Activated naive CD4-positive, alpha-beta T cell treated with anti-CD3 and anti-CD28 coated beads, Interleukin-2, amount 10 ng/mL, durations not matched to agents 7 days and 5 days (primary cell): Measurements from ENCODE around the gene SCAI.
A peak's percentile ranks its signal among the peaks of the same experiment; 100 is the strongest.
"Not testable (repeated sequence)": the region's sequence is repeated elsewhere in the genome, so short reads cannot be mapped to it uniquely, and the experiment has no call there.

ENCODE experiments used
- CTCF ChIA-PET: fragments of 350-600 bp; sonication (Branson Sonifier 250); formaldehyde crosslinking; loops from one replicate; lab custom pipeline; 2021; ENCODE audit warnings: antibody characterized with exemption; lab: Charles Lee
- DNase-seq: peaks from one replicate; pipeline ENCODE4 v3.0.0-alpha.2; 2020
- H3K27ac Mint-ChIP-seq: one replicate; pipeline ENCODE4 v1.8.0; 2021; ENCODE audit warnings: mild to moderate bottlenecking, moderate library complexity, mixed read lengths
- H3K27me3 Mint-ChIP-seq: one replicate; pipeline ENCODE4 v1.8.0; 2021; ENCODE audit warnings: mild to moderate bottlenecking, mixed read lengths
- H3K36me3 Mint-ChIP-seq: one replicate; pipeline ENCODE4 v1.8.0; 2021; ENCODE audit warnings: mixed read lengths
- H3K4me1 Mint-ChIP-seq: one replicate; pipeline ENCODE4 v1.8.0; 2021; ENCODE audit warnings: mixed read lengths
- H3K4me3 Mint-ChIP-seq: one replicate; pipeline ENCODE4 v1.8.0; 2021; ENCODE audit warnings: mild to moderate bottlenecking, moderate library complexity, mixed read lengths
- H3K9me3 Mint-ChIP-seq: one replicate; pipeline ENCODE4 v1.8.0; 2021; ENCODE audit warnings: mixed read lengths

The SCAI gene

DNA sequence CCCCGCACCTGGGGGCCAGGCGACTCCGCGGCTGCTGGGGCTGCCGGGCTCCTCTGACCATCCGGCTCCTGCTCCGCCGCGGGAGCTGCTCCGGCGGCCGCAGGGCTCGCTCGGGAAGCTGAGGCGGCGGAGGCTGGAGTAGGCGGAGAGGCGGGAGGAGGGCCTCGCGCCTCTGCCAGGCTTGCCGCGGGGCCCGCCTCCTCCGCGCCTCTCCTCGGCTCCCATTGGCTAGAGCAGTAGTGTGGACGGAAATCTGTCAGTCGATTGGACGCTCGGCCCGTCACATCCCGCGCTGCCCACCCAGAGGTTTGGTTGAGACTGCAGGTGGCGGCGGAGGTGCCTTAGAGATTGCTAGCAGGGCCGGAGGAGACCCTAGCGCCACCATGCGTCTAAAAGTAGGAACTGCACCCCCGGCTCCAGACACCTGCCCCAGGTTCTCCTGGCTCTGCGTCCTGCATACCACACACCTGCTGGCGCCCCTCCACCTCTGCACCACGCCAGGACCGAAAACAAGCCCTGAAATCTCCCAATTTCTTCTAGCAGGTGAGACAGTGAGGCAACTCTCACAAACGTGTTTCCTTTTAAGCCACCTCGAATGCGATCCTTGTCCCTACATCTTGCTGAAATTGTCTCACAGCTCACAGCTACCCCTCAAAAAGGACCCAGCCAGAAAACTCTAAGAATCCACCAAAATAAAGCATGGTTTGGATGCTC is at the start of gene SCAI:
Gene SCAI, minus strand, starts transcription at position 152 of the 714 bp plus-strand sequence. Its CDS starts 91 bp downstream, at position 61.
- CTCF ChIA-PET: interaction anchor here (0.6 to 2.1 kb wide), 11 partner anchors 16 to 372 kb away, joined by 3 to 5 read pairs (median 3); partner anchors contain the start of genes GOLGA1 and WDR38
- H3K36me3 Mint-ChIP-seq: peaks cover 14% of the 10 kb centered on the region
- H3K27me3 Mint-ChIP-seq: no peaks in the 10 kb centered on the region
- H3K9me3 Mint-ChIP-seq: no peaks in the 10 kb centered on the region
- H3K27ac Mint-ChIP-seq: peak within 1 kb of the TSS; percentile 76
- H3K4me1 Mint-ChIP-seq: peaks cover 43% of the 10 kb centered on the region
- DNase-seq: peak; percentile 100
- peak within 1 kb of the TSS; percentile 90 for H3K4me3 Mint-ChIP-seq

DNA sequence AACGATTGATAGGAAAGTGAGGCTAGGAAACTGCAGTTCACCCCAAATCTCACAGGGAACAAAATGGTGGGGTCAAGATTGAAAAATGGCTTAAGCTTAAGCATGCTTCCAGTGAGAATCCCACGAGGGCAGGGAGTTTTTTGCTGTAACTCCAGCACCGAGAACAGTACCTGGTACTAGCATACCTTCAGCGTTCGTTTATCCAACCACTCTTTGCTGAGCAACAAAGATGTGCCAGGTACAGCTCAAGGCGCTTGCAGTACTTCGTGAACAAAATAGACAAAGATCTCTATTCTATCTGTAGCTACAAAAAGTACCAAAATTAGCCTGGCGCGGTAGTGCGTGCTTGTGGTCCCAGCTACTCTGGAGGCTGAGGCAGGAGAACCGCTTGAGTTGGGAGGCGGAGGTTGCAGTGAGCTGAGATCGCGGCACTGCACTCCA is 47.1 kb upstream of the SCAI start:
- CTCF ChIA-PET: interaction anchor here (0.6 to 0.7 kb wide), 2 partner anchors 65 to 172 kb away, joined by 3 read pairs; no protein-coding TSS in a partner anchor
- H3K27ac Mint-ChIP-seq: peak overlapping the region; percentile 88
- peaks cover 67% of the 10 kb centered on the region for H3K4me1 Mint-ChIP-seq
- peaks cover 7% of the 10 kb centered on the region for H3K36me3 Mint-ChIP-seq
- peak; percentile 30 for DNase-seq
- no peaks in the 10 kb centered on the region for H3K9me3 Mint-ChIP-seq
- H3K4me3 Mint-ChIP-seq: peak overlapping the region; percentile 95
- H3K27me3 Mint-ChIP-seq: no peaks in the 10 kb centered on the region

DNA sequence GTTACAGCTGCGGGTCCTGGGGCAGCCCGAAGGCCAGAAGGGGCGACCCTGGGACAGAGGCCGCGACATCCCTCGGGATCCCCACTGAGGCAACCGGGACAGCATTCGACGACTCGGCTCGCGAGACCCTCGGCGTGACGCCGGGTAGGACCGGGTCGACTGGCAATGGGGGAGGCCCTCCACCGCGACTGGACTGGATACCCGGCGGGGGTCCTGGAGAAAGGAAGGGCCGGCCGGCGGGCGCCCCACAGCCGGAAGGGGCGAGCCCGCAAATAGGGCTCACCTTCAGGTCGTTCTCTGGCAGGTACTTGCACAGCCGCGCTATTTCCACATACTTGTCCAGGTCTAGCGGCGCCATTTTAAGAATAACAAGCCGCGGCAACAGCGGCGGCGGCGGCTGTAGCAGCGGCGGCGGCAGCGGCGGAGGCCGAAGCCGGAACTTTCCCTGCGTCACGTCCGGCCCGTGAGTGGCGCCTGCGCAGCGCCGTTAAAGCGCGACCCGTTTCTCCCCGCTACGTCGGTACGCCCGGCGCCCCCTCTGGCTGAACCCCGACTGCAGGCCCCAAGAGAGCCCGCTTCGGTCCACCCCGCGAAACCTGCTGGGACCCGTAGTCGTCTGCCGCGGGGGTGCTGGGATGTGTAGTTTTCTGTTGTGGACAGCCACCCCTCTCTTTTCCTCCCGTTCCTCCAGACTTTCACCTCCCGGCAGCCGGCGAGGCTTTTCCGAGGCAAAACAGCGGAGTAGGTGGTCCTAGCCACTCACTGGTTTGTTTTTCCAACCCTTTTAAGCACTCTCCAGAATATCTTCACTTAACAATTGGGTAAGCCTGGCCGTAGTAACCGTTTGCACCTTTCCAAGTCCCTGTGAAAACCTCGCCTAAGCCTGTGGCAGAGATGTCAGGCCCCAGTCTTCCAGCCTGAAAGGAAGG is 46.3 kb upstream of the SCAI start, which contains the start of gene PPP6C:
Gene PPP6C, minus strand, starts transcription at position 443 of the 929 bp plus-strand sequence. Its CDS starts 85 bp downstream, at position 358.
- Mint-ChIP-seq H3K9me3 (no peaks in the 10 kb centered on the region), H3K27me3 (no peaks in the 10 kb centered on the region), H3K4me3 (peak within 1 kb of the TSS; percentile 95), H3K36me3 (peaks cover 11% of the 10 kb centered on the region), H3K4me1 (peaks cover 60% of the 10 kb centered on the region), H3K27ac (peak within 1 kb of the TSS; percentile 88)
- CTCF ChIA-PET: interaction anchor here (1.0 kb wide), 1 partner anchor 233 kb away, joined by 3 read pairs; no protein-coding TSS in a partner anchor
- DNase-seq: peak; percentile 99

DNA sequence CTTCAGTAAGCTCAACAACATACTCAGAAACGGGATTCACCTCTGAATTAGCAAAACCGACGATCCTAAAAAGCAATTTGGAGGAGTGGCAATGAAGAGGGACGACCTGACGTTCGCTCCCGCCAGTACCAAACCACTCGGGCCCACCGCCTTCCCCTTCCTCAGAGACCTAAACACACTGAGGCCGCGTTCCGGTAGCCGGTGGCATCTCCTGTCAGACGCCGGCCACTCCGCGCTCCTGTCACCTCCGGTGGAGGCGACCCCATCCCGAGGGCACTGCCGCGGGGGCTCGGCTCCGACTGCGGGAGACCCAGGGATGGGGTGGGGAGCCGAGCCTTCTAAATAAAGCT is 45.7 kb upstream of the SCAI start:
- Mint-ChIP-seq H3K36me3 (peaks cover 13% of the 10 kb centered on the region), H3K4me1 (peaks cover 53% of the 10 kb centered on the region), H3K4me3 (peak overlapping the region; percentile 95), H3K9me3 (no peaks in the 10 kb centered on the region), H3K27me3 (no peaks in the 10 kb centered on the region), H3K27ac (peak overlapping the region; percentile 88)
- CTCF ChIA-PET: interaction anchor here (1.0 kb wide), 1 partner anchor 233 kb away, joined by 3 read pairs; no protein-coding TSS in a partner anchor
- DNase-seq: peak; percentile 61

DNA sequence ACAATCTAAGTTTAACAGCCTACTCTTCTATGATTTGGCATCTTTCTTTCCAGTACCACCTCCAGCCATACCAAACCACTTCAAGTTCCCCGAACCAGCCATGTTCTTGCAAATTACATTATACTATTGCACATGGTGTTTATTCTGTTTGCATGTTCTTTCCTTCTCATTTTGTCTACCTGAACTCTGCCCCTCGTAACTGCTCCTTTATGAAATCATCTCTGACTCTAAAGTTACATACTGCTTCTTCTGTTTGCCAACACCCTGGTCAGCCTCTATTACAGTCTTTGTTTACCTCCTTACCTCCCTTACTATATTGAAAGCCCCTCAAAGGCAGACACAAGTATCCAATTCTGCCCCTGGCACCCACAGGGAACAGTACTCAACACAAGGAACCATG is 40.2 kb upstream of the SCAI start:
- CTCF ChIA-PET: no interaction called here
- no peak for DNase-seq
- H3K9me3 Mint-ChIP-seq: no peaks in the 10 kb centered on the region
- no peaks in the 10 kb centered on the region for H3K27me3 Mint-ChIP-seq
- no peak overlapping the region for H3K27ac Mint-ChIP-seq
- peaks cover 35% of the 10 kb centered on the region for H3K4me1 Mint-ChIP-seq
- H3K4me3 Mint-ChIP-seq: no peak overlapping the region
- peaks cover 31% of the 10 kb centered on the region for H3K36me3 Mint-ChIP-seq

DNA sequence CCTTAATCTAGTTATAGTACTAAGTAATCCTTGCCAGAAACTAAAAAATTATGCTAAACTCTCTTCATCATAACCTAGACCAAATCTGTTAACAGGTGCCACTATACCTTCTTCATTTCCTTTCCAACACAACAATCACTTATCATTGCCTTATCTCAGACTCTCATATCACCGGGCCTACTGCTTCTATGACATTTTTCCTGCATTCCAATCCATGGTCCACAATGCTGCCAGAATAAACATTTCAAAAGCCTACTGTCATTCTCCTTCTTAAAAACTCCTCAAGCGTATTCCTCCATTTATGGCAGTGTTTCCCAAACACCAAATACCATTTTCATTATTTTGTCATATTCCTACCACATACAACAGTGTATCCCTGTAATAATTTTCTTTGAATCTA is 39.7 kb upstream of the SCAI start:
- H3K27me3 Mint-ChIP-seq: no peaks in the 10 kb centered on the region
- no peaks in the 10 kb centered on the region for H3K9me3 Mint-ChIP-seq
- H3K4me3 Mint-ChIP-seq: no peak overlapping the region
- peaks cover 31% of the 10 kb centered on the region for H3K4me1 Mint-ChIP-seq
- CTCF ChIA-PET: no interaction called here
- H3K27ac Mint-ChIP-seq: no peak overlapping the region
- no peak for DNase-seq
- H3K36me3 Mint-ChIP-seq: peaks cover 32% of the 10 kb centered on the region

DNA sequence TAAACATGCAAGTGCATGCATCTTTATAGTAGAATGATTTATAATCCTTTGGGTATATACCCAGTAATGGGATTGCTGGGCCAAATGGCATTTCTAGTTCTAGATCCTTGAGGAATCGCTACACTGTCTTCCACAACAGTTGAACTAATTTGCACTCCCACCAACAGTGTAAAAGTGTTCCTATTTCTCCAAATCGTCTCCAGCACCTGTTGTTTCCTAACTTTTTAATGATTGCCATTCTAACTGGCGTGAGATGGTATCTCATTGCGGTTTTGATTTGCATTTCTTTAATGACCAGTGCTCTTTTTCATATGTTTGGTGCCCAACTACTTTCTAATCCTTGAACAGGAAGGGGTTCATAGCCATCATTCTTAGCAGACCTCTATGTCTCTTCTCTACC is 38.4 kb upstream of the SCAI start:
- Mint-ChIP-seq H3K4me1 (peaks cover 19% of the 10 kb centered on the region), H3K36me3 (peaks cover 30% of the 10 kb centered on the region)
- H3K27me3 Mint-ChIP-seq, DNase-seq, H3K9me3 Mint-ChIP-seq, H3K4me3 Mint-ChIP-seq, CTCF ChIA-PET, H3K27ac Mint-ChIP-seq: not testable (repeated sequence)

DNA sequence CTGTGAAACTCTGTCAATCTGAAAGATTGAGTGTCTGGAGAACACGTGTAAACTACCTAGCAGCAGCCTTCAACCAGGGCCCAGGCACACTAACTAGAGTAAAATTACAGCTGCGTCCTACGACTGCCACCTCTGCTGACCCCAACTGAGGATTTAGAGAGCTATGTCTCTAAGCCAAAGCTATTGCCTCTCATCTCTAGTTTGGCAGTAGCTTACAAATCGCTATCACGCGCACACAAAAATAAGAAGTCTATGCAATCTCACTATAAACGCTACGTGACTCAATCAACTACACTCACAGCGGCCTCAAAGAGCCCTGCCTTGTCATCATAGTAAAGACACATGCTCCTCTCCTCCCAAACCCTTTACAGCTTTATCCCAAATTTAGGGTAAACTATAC is 37.5 kb upstream of the SCAI start:
- H3K4me1 Mint-ChIP-seq: peaks cover 19% of the 10 kb centered on the region
- no peaks in the 10 kb centered on the region for H3K27me3 Mint-ChIP-seq
- H3K4me3 Mint-ChIP-seq: no peak overlapping the region
- H3K36me3 Mint-ChIP-seq: peaks cover 32% of the 10 kb centered on the region
- DNase-seq: no peak
- no peaks in the 10 kb centered on the region for H3K9me3 Mint-ChIP-seq
- no peak overlapping the region for H3K27ac Mint-ChIP-seq
- CTCF ChIA-PET: no interaction called here

DNA sequence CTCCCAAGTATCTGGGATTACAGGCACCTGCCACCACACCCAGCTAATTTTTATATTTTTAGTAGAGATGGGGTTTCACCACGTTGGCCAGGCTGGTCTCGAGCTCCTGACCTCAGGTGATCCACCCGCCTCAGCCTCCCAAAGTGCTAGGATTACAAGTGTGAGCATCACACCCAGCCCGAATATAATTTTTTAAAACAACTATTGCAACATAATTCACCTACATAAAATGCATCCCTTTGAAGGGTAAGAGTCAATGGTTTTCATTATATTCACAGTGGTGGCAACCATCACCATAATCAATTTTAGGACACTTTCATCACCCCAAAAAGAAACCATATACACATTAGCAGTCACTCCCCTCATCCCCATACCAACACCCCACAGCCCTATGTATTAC is 36.4 kb upstream of the SCAI start:
- DNase-seq, H3K27ac Mint-ChIP-seq, H3K9me3 Mint-ChIP-seq, H3K27me3 Mint-ChIP-seq, CTCF ChIA-PET, H3K4me3 Mint-ChIP-seq: not testable (repeated sequence)
- H3K4me1 Mint-ChIP-seq: peaks cover 19% of the 10 kb centered on the region
- peaks cover 28% of the 10 kb centered on the region for H3K36me3 Mint-ChIP-seq

DNA sequence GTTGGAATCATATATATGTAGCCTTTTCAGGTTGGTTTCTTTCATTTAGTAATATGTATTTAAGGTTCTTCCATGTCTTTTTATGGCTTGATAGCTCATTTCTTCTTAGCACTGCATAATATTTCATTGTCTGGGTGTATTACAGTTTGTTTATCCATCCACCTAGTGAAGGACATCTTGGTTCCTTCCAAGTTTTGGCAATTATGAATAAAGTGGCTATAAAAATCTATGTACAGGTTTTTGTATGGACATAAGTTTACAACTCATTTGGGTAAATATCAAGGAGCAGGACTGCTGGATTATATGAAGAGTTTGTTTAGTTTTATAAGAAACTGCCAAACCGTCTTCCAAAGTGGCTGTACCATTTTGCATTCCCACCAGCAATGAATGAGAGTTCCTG is 34.6 kb upstream of the SCAI start:
- no peaks in the 10 kb centered on the region for H3K9me3 Mint-ChIP-seq
- DNase-seq: no peak
- H3K4me1 Mint-ChIP-seq: peaks cover 17% of the 10 kb centered on the region
- no peak overlapping the region for H3K27ac Mint-ChIP-seq
- no peak overlapping the region for H3K4me3 Mint-ChIP-seq
- no peaks in the 10 kb centered on the region for H3K27me3 Mint-ChIP-seq
- CTCF ChIA-PET: no interaction called here
- peaks cover 21% of the 10 kb centered on the region for H3K36me3 Mint-ChIP-seq

DNA sequence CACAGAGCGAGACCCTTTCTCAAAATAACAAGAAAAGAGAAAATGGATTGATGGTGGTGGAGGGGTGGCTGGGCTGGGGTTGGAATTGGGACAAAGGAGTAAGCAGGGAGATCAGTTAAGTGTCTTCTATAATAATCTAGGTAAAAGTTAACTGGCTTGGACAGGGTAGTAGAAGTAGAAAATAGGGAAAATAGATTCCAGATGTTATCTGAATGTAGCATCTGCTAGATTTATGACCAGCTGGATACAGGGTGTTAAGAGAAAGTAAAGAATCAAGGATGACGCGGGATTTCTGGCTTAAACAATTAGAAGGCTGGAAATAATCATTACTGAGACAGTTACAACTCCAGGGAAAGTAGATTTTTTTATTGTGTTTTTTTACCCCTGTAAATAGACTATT is 33.3 kb upstream of the SCAI start:
- H3K4me1 Mint-ChIP-seq: peaks cover 19% of the 10 kb centered on the region
- H3K27me3 Mint-ChIP-seq: no peaks in the 10 kb centered on the region
- no peak for DNase-seq
- no peaks in the 10 kb centered on the region for H3K9me3 Mint-ChIP-seq
- CTCF ChIA-PET: interaction anchor here (0.6 kb wide), 1 partner anchor 14 kb away, joined by 3 read pairs; no protein-coding TSS in a partner anchor
- no peak overlapping the region for H3K4me3 Mint-ChIP-seq
- H3K27ac Mint-ChIP-seq: peak overlapping the region; percentile 0
- H3K36me3 Mint-ChIP-seq: peaks cover 17% of the 10 kb centered on the region

DNA sequence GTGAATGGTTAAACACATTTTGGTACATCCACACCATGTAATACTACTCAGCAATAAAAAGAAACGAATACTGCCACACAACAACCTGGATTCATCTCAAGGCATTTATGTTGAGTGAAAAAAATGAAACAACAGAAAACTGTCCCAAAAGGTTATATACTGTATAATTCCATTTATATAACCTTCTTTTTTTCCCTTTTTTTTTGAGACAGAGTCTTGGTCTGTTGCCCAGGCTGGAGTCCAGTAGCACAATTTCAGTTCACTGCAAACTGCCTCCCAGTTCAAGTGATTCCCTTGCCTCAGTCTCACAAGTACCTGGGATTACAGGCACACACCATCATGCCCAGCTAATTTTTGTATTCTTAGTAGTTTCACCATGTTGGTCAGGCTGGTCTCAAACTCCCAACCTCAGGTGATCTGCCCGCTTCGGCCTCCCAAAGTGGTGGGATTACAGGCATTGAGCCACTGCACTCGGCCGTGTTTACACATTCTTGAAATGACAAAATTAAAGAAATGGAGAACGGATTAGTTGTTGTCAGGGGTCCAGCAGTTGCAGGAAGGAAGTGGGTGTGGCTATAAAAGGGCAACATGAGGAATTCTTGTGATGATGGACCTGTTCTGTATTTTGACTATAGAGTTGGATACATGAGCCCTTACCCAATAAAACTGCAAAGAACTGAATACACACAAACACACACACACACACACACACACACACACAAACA is 28.9 kb upstream of the SCAI start:
- no peak for DNase-seq
- no peak overlapping the region for H3K4me3 Mint-ChIP-seq
- H3K4me1 Mint-ChIP-seq: peaks cover 14% of the 10 kb centered on the region
- no peaks in the 10 kb centered on the region for H3K27me3 Mint-ChIP-seq
- CTCF ChIA-PET: no interaction called here
- H3K36me3 Mint-ChIP-seq: peaks cover 32% of the 10 kb centered on the region
- no peaks in the 10 kb centered on the region for H3K9me3 Mint-ChIP-seq
- peak overlapping the region; percentile 67 for H3K27ac Mint-ChIP-seq

DNA sequence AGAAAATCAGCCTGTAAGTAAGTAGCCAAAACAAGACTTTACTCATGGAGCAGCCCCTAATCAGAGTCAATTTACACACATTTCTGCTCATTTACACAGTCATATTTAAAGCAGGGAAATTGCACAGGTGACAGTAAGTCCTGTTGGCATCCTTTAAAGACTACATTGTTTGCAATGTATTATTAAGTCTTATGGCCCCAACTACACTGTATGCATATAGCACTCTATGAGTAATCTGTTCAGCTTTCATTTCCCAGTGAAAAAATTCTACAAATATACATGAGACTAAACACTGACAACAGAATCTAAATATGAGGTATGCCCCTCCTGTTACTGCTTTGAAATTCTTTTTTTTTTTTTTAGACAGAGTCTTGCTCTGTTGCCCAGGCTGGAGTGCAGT is 26.6 kb upstream of the SCAI start:
- CTCF ChIA-PET: no interaction called here
- H3K36me3 Mint-ChIP-seq: peaks cover 33% of the 10 kb centered on the region
- H3K4me1 Mint-ChIP-seq: peaks cover 12% of the 10 kb centered on the region
- no peak for DNase-seq
- peak overlapping the region; percentile 33 for H3K27ac Mint-ChIP-seq
- no peak overlapping the region for H3K4me3 Mint-ChIP-seq
- no peaks in the 10 kb centered on the region for H3K27me3 Mint-ChIP-seq
- H3K9me3 Mint-ChIP-seq: no peaks in the 10 kb centered on the region

DNA sequence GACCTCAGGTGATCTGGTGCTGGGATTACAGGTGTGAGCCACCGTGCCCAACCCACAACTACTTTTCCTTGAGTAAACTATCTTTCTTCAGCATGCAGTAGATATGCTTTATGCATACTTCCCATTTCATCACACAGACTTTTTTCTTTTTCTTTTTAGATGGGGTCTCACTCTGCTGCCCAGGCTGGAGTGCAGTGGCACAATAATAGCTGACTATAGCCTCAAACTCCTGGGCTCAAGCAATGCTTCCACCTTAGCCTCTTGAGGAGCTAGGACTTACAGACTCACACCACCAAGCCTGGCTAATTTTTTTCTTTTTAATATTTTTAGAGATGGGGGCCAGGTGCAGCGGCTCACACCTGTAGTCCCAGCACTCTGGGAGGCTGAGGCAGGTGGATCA is 23.4 kb upstream of the SCAI start:
- no peak for DNase-seq
- Mint-ChIP-seq H3K4me3 (no peak overlapping the region), H3K9me3 (no peaks in the 10 kb centered on the region), H3K27me3 (no peaks in the 10 kb centered on the region), H3K27ac (no peak overlapping the region), H3K36me3 (peaks cover 25% of the 10 kb centered on the region), H3K4me1 (no peaks in the 10 kb centered on the region)
- CTCF ChIA-PET: no interaction called here
